ENCODE data around the gene TSEN54. TPM values are rescaled to one million over a fixed set of nuclear protein-coding genes. Genes with fewer than 3 reads are reported as not detected.

TSEN54 gene
- total and polyA plus RNA-seq, 12 donors = 17.9 to 67.8 (median 26.4) TPM

- H3K36me3 ChIP-seq (replicated peaks in 1 of 2) = peaks cover 0 to 2% of the 10 kb centered on the region in 2 donors
- no peaks in the 10 kb centered on the region for H3K27me3 ChIP-seq
- 73 to 84% (median 80%) methylated on average over 7 of the region's 7 CpGs for WGBS, 4 donors
- peaks cover 26 to 63% of the 10 kb centered on the region in 2 donors for H3K4me1 ChIP-seq (replicated peaks in 1 of 2)
- H3K9me3 ChIP-seq (replicated peaks in 1 of 3) = no peaks in the 10 kb centered on the region
- intact Hi-C loops (cut with DNase I) = loop anchor here in 1 of 2 donors (5.0 kb wide), 1 partner anchor 34 kb away; no protein-coding TSS in a partner anchor
- no peak for DNase-seq
- H3K4me3 ChIP-seq = no peak overlapping the region
- TF ChIP-seq POLR2A (IDR thresholded peaks at IDR 0.05) (no peak), CTCF (IDR thresholded peaks at IDR 0.05) (no peak)
- H3K27ac ChIP-seq = peak overlapping the region in 1 of 5 donors; percentile 55
These were observed 37.8 kb upstream of the TSEN54 start for GRCh38 chr17:75478508-75478907.

GRCh38 chr17:75480281-75480680, 36.0 kb upstream of the TSEN54 start:
- Histone ChIP-seq H3K9me3 (replicated peaks in 1 of 3) (no peaks in the 10 kb centered on the region), H3K36me3 (replicated peaks in 1 of 2) (no peaks in the 10 kb centered on the region), H3K4me1 (replicated peaks in 1 of 2) (peaks cover 30 to 66% of the 10 kb centered on the region in 2 donors), H3K4me3 (no peak overlapping the region), H3K27ac (peak overlapping the region in 2 of 5 donors; percentile 16 to 27), H3K27me3 (no peaks in the 10 kb centered on the region)
- no peak for DNase-seq
- 78 to 88% (median 84%) methylated on average over 5 to 6 of the region's 6 CpGs for WGBS, 4 donors
- intact Hi-C loops (cut with DNase I) = no loop called here
- TF ChIP-seq CTCF (IDR thresholded peaks at IDR 0.05) = no peak
- no peak for TF ChIP-seq POLR2A (IDR thresholded peaks at IDR 0.05)

GRCh38 chr17:75481194-75482068, 34.9 kb upstream of the TSEN54 start:
- TF ChIP-seq POLR2A (IDR thresholded peaks at IDR 0.05) (no peak), CTCF (IDR thresholded peaks at IDR 0.05) (no peak)
- 77 to 85% (median 81%) methylated on average over 8 to 13 of the region's 13 CpGs for WGBS, 4 donors
- intact Hi-C loops (cut with DNase I) = no loop called here
- Histone ChIP-seq H3K4me1 (replicated peaks in 1 of 2) (peaks cover 19 to 66% of the 10 kb centered on the region in 2 donors), H3K27me3 (no peaks in the 10 kb centered on the region), H3K27ac (peak overlapping the region in 3 of 5 donors; percentile 3 to 61 (median 27)), H3K9me3 (replicated peaks in 1 of 3) (no peaks in the 10 kb centered on the region), H3K36me3 (replicated peaks in 1 of 2) (no peaks in the 10 kb centered on the region), H3K4me3 (no peak overlapping the region)
- DNase-seq = no peak

- peak overlapping the region in 1 of 5 donors; percentile 3 for H3K27ac ChIP-seq
- 82 to 87% (median 84%) methylated on average over 16 of the region's 16 CpGs for WGBS, 4 donors
- intact Hi-C loops (cut with DNase I) = no loop called here
These were observed 34.0 kb upstream of the TSEN54 start for GRCh38 chr17:75482098-75482942.

More at GRCh38 chr17:75482098-75482942, 34.0 kb upstream of the TSEN54 start:
- Histone ChIP-seq H3K36me3 (replicated peaks in 1 of 2) (no peaks in the 10 kb centered on the region), H3K9me3 (replicated peaks in 1 of 3) (no peaks in the 10 kb centered on the region), H3K4me3 (no peak overlapping the region), H3K27me3 (no peaks in the 10 kb centered on the region), H3K4me1 (replicated peaks in 1 of 2) (peaks cover 10 to 66% of the 10 kb centered on the region in 2 donors)
- TF ChIP-seq CTCF (IDR thresholded peaks at IDR 0.05) (no peak), POLR2A (IDR thresholded peaks at IDR 0.05) (no peak)
- DNase-seq = no peak
